ENCODE data around the gene FADS2. TPM values are rescaled to one million over a fixed set of nuclear protein-coding genes. Genes with fewer than 3 reads are reported as not detected.

Gene FADS2
- total RNA-seq, 4 donors from 2014 or later = 17.6 to 40.0 (median 33.4) TPM

DNA sequence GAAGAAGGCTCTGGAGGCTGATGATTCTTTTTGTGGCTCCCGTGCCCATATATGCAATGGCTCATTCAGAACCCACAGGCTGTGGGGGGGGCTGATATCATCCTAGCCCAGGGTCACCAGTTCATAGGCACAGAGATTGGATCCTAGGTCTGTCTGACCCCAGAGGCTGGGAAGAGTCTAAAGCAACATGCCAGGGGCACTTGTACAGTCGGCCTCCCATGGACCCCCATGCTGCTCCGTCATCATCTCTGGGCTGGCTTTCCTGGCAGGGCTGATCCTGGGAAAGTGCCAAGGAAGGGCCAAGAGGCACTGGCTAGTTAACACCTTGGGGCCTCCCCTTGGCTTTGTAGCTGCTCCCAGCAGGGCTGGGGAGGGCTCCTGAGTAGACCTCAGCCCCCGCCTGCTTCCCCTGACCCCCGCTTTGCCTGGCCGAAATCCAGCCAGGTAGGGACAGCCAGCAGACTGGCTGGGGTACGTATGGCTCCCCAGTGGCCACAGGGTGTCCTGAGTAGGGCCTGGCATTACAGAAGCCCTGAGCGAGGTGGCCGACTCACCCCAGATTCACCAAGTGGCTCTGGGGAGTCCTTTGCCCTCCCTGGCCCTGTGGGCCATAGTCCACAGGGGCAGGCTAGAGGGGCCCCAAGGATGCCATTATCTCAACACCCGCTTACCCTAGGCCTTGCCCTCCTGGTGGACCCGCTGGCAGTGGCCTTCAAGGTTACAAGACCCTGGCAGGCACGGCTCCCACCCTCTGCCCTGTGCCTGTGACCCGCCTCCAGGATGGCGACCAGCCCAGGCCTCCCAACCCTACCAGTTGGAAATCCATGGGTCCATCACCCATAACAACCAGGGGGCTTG lies 40.7 kb downstream of the FADS2 start:
- H3K4me1 ChIP-seq = peaks cover 0 to 19% (median 3%) of the 10 kb centered on the region in 3 donors
- WGBS, 2 donors (ENCODE audit: low coverage in 1 of 2) = 61 to 90% methylated on average over 1 to 2 of the region's 14 CpGs
- no peak overlapping the region for H3K27ac ChIP-seq
- H3K36me3 ChIP-seq = peaks cover 0 to 44% of the 10 kb centered on the region in 2 donors
- H3K4me3 ChIP-seq = no peak overlapping the region
- no peaks in the 10 kb centered on the region for H3K27me3 ChIP-seq
- TF ChIP-seq POLR2AphosphoS5 (IDR thresholded peaks at IDR 0.05) = no peak
- TF ChIP-seq, protein P1, sequence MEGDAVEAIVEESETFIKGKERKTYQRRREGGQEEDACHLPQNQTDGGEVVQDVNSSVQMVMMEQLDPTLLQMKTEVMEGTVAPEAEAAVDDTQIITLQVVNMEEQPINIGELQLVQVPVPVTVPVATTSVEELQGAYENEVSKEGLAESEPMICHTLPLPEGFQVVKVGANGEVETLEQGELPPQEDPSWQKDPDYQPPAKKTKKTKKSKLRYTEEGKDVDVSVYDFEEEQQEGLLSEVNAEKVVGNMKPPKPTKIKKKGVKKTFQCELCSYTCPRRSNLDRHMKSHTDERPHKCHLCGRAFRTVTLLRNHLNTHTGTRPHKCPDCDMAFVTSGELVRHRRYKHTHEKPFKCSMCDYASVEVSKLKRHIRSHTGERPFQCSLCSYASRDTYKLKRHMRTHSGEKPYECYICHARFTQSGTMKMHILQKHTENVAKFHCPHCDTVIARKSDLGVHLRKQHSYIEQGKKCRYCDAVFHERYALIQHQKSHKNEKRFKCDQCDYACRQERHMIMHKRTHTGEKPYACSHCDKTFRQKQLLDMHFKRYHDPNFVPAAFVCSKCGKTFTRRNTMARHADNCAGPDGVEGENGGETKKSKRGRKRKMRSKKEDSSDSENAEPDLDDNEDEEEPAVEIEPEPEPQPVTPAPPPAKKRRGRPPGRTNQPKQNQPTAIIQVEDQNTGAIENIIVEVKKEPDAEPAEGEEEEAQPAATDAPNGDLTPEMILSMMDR (IDR thresholded peaks at IDR 0.05) = no peak
- no peak for TF ChIP-seq POLR2A (IDR thresholded peaks at IDR 0.05)
- TF ChIP-seq EP300 (IDR thresholded peaks at IDR 0.05) = no peak
- H3K9me3 ChIP-seq = no peaks in the 10 kb centered on the region
- no peak for ATAC-seq

DNA sequence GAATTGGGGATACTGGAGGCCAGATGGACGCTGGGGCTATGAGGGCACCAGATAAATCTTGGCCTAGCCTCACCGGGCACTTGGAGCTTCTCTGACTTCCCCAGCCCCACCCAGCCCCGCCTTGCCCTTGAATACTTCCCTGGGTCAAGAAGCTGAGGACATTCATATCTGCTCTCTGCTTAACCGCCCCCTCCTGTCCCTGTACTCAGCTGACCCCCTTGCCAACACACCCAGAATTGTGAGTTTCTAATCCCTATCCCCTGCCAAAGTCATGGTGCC lies 41.3 kb downstream of the FADS2 start:
- no peaks in the 10 kb centered on the region for H3K27me3 ChIP-seq
- TF ChIP-seq, protein P1 (IDR thresholded peaks at IDR 0.05) = no peak
- TF ChIP-seq POLR2A (IDR thresholded peaks at IDR 0.05) (no peak), EP300 (IDR thresholded peaks at IDR 0.05) (no peak), POLR2AphosphoS5 (IDR thresholded peaks at IDR 0.05) (no peak)
- H3K4me3 ChIP-seq = no peak overlapping the region
- peaks cover 0 to 43% of the 10 kb centered on the region in 2 donors for H3K36me3 ChIP-seq
- ATAC-seq = no peak
- no peaks in the 10 kb centered on the region for H3K9me3 ChIP-seq
- peak overlapping the region in 1 of 4 donors; percentile 30 for H3K27ac ChIP-seq
- peaks cover 0 to 19% (median 3%) of the 10 kb centered on the region in 3 donors for H3K4me1 ChIP-seq
- 74 to 83% methylated on average over 1 to 4 of the region's 4 CpGs for WGBS, 2 donors (ENCODE audit: low coverage in 1 of 2)

DNA sequence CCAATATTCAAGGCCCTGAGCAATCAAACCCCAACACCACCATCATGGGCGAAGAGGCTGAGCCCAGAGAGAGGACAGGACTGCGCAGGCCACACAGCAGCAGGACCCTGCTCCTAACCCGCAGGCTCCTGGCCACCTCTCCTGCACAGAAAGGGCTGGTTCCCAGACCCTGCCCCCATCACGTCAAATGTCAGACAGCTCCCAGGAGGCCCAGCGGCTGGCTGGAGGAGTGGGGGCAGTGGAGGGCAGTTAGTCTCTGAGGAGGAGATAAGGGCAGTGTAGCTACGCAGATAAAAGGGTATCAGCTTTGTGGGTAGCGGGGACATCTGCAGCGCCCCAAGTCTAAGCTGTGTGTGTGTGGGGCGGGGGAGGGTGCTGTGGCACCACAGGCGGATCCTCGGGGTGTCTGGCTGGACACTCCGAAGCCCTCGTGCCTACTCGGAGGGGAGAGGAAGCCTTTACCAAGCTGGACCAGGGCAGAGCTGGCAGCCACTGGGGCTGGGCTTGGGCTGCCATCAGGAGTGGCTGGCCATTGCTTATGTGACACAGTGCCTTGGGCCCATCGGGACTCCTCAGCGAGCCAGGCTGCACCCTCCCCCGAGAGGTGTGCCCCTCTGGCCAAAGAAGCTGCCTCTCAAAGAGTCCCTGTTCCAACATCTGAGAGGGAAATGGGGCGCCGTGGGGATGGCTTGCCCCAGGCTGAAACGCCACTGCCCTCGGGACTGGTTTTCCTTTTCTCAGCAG lies 41.8 kb downstream of the FADS2 start:
- ATAC-seq = no peak
- WGBS, 2 donors (ENCODE audit: low coverage in 1 of 2) = 76% methylated on average over 4 of the region's 21 CpGs; no CpG with 5 or more reads in 1 of the 2 donors
- no peaks in the 10 kb centered on the region for H3K9me3 ChIP-seq
- peaks cover 0 to 19% (median 3%) of the 10 kb centered on the region in 3 donors for H3K4me1 ChIP-seq
- TF ChIP-seq, protein P1 (IDR thresholded peaks at IDR 0.05) = no peak
- no peak for TF ChIP-seq EP300 (IDR thresholded peaks at IDR 0.05)
- peak in 1 of 2 donors; percentile 9 for TF ChIP-seq POLR2A (IDR thresholded peaks at IDR 0.05)
- no peak for TF ChIP-seq POLR2AphosphoS5 (IDR thresholded peaks at IDR 0.05)
- peak overlapping the region in 2 of 4 donors; percentile 30 to 48 for H3K27ac ChIP-seq
- H3K36me3 ChIP-seq = peaks cover 0 to 43% of the 10 kb centered on the region in 2 donors
- H3K27me3 ChIP-seq = no peaks in the 10 kb centered on the region
- no peak overlapping the region for H3K4me3 ChIP-seq

DNA sequence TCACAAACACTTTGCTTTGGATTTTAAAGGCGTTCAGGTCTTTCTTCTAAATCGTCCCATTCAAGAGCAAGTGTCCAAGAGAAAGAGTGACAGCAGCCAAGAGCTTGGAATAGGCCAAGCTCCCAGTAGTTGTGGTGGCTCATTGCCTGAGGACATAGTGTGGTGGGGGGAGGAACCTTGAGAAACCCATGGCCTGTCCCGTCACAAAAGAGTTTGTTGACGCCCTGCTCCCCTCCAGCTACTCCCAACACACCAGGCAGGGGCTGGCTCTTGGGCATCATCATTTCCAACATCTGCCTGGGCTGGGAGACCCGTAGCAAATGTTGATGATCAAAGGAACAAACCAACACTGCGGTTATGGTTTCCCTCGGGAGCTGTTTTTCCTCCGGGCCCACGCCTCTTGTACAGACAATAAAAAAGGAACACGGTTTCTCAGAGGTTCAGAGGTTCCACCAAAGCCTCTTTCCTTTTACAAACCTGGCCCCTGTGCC lies 42.5 kb downstream of the FADS2 start:
- no peaks in the 10 kb centered on the region for H3K27me3 ChIP-seq
- WGBS, 2 donors (ENCODE audit: low coverage in 1 of 2) = 25 to 55% methylated on average over 4 to 7 of the region's 10 CpGs
- ATAC-seq = no peak
- no peaks in the 10 kb centered on the region for H3K9me3 ChIP-seq
- H3K36me3 ChIP-seq = peaks cover 0 to 40% of the 10 kb centered on the region in 2 donors
- H3K4me3 ChIP-seq = no peak overlapping the region
- peaks cover 0 to 19% (median 3%) of the 10 kb centered on the region in 3 donors for H3K4me1 ChIP-seq
- TF ChIP-seq POLR2AphosphoS5 (IDR thresholded peaks at IDR 0.05) (no peak), POLR2A (IDR thresholded peaks at IDR 0.05) (no peak), EP300 (IDR thresholded peaks at IDR 0.05) (no peak)
- TF ChIP-seq, protein P1 (IDR thresholded peaks at IDR 0.05) = no peak
- peak overlapping the region in 2 of 4 donors; percentile 30 to 48 for H3K27ac ChIP-seq
